Measurements from ENCODE around the gene ZDHHC8. TPM values are rescaled to one million over a fixed set of nuclear protein-coding genes. Genes with fewer than 3 reads are reported as not detected.

ZDHHC8 gene
- total and polyA plus RNA-seq, 8 donors, result 20.0 to 51.8 (median 27.8) TPM

- Histone ChIP-seq H3K27ac (no peak overlapping the region), H3K4me3 (no peak overlapping the region), H3K9me3 (no peaks in the 10 kb centered on the region), H3K27me3 (no peaks in the 10 kb centered on the region), H3K4me1 (no peaks in the 10 kb centered on the region), H3K36me3 (no peaks in the 10 kb centered on the region)
- ATAC-seq (no peak), FAIRE-seq (no peak), DNase-seq (no peak)
- 45 to 59% methylated on average over 7 of the region's 7 CpGs for WGBS, 2 donors
- no peak for TF ChIP-seq CTCF (IDR thresholded peaks at IDR 0.05)
- intact Hi-C loops (cut with DNase I), result loop anchor here (2.0 to 10.0 kb wide), 4 partner anchors 79 to 129 kb away; no protein-coding TSS in a partner anchor
Observed at GRCh38 chr22:20156042-20156389, 24.4 kb downstream of the ZDHHC8 start.

- WGBS, 2 donors, result 33 to 41% methylated on average over 15 to 17 of the region's 17 CpGs
- H3K27me3 ChIP-seq, result no peaks in the 10 kb centered on the region
- ATAC-seq (peak; percentile 78 to 97 (median 88)), DNase-seq (peak; percentile 71 to 100 (median 90)), FAIRE-seq (no peak)
- TF ChIP-seq CTCF (IDR thresholded peaks at IDR 0.05), result peak; percentile 96 to 98 (median 96)
- H3K4me1 ChIP-seq, result no peaks in the 10 kb centered on the region
- H3K4me3 ChIP-seq, result no peak overlapping the region
- no peaks in the 10 kb centered on the region for H3K9me3 ChIP-seq
- intact Hi-C loops (cut with DNase I), result loop anchor here (2.0 to 10.0 kb wide), 4 partner anchors 78 to 128 kb away; no protein-coding TSS in a partner anchor
- no peaks in the 10 kb centered on the region for H3K36me3 ChIP-seq
- no peak overlapping the region for H3K27ac ChIP-seq
Observed at GRCh38 chr22:20156611-20157429, 25.2 kb downstream of the ZDHHC8 start.

- DNase-seq, result no peak
Observed at GRCh38 chr22:20157430-20158183, 26.0 kb downstream of the ZDHHC8 start.

GRCh38 chr22:20158391-20159036 lies 26.9 kb downstream of the ZDHHC8 start:
- Histone ChIP-seq H3K4me3 (no peak overlapping the region), H3K27me3 (no peaks in the 10 kb centered on the region), H3K9me3 (no peaks in the 10 kb centered on the region), H3K36me3 (no peaks in the 10 kb centered on the region), H3K4me1 (no peaks in the 10 kb centered on the region), H3K27ac (no peak overlapping the region)
- intact Hi-C loops (cut with DNase I), result loop anchor here in 2 of 3 donors (5.0 to 10.0 kb wide), 3 partner anchors 76 to 126 kb away; no protein-coding TSS in a partner anchor
- 69 to 79% methylated on average over 15 of the region's 15 CpGs for WGBS, 2 donors
- no peak for FAIRE-seq
- no peak for DNase-seq
- TF ChIP-seq CTCF (IDR thresholded peaks at IDR 0.05), result no peak
- no peak for ATAC-seq

More at GRCh38 chr22:20157430-20158183, 26.0 kb downstream of the ZDHHC8 start:
- WGBS, 2 donors, result 52 to 58% methylated on average over 15 of the region's 15 CpGs
- Histone ChIP-seq H3K4me3 (no peak overlapping the region), H3K27ac (no peak overlapping the region), H3K27me3 (no peaks in the 10 kb centered on the region), H3K9me3 (no peaks in the 10 kb centered on the region), H3K36me3 (no peaks in the 10 kb centered on the region), H3K4me1 (no peaks in the 10 kb centered on the region)
- TF ChIP-seq CTCF (IDR thresholded peaks at IDR 0.05), result no peak
- no peak for FAIRE-seq
- ATAC-seq, result peak in 1 of 4 donors; percentile 6
- intact Hi-C loops (cut with DNase I), result loop anchor here (2.0 to 10.0 kb wide), 4 partner anchors 77 to 127 kb away; no protein-coding TSS in a partner anchor

Measured in pancreas (tissue), 10 donors.